Measurements from ENCODE around the gene AP3S1.
"Not testable (repeated sequence)": the region's sequence is repeated elsewhere in the genome, so short reads cannot be mapped to it uniquely, and the experiment has no call there.

Gene AP3S1

GRCh38 chr5:115818821-115819220 is 22.9 kb upstream of the AP3S1 start:
- no peak overlapping the region for H3K4me3 ChIP-seq
- no peak overlapping the region for H3K27ac ChIP-seq

DNA sequence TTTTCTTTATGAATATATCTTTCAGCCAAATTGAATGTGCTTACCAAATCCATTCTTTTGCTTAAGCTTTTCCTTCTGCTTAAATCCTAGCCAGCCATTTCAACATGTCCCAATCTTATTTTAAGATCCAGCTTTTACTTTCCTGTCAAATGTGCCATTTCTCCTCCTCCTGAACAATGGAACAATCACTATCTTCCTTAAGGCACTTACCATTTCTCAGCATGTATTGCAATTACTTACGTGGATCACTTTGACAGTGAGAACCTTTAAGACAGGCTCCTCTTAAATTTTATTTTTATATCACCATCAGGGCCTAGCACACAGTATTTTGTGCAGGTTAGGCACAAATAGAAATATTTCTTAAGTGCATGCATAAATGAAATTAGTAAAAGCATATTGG is 20.9 kb upstream of the AP3S1 start:
- Histone ChIP-seq H3K4me3 (no peak overlapping the region), H3K27ac (no peak overlapping the region)

GRCh38 chr5:115824983-115825382 is 16.8 kb upstream of the AP3S1 start:
- H3K4me3 ChIP-seq, H3K27ac ChIP-seq: not testable (repeated sequence)

GRCh38 chr5:115825948-115826347 is 15.8 kb upstream of the AP3S1 start:
- no peak overlapping the region for H3K4me3 ChIP-seq
- H3K27ac ChIP-seq = no peak overlapping the region

DNA sequence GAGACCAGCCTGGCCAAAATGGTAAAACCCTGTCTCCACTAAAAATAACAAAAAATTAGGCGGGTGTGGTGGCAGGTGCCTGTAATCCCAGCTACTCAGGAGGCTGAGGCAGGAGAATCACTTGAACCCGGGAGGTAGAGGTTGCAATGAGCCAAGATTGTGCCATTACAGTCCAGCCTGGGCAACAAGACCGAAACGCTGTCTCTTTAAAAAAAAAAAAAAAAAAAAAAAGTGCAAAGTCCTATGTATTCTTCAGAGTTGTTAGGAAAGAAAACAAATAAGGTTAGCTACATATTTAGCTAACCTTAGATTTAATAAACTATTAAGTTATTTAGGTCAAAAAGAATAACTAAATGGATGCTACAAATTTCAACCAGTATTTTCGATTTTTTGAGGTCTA is 11.8 kb upstream of the AP3S1 start:
- H3K4me3 ChIP-seq = no peak overlapping the region
- H3K27ac ChIP-seq = no peak overlapping the region

- H3K4me3 ChIP-seq = no peak overlapping the region
- H3K27ac ChIP-seq = no peak overlapping the region
These were observed 10.5 kb upstream of the AP3S1 start for GRCh38 chr5:115831163-115831768.

DNA sequence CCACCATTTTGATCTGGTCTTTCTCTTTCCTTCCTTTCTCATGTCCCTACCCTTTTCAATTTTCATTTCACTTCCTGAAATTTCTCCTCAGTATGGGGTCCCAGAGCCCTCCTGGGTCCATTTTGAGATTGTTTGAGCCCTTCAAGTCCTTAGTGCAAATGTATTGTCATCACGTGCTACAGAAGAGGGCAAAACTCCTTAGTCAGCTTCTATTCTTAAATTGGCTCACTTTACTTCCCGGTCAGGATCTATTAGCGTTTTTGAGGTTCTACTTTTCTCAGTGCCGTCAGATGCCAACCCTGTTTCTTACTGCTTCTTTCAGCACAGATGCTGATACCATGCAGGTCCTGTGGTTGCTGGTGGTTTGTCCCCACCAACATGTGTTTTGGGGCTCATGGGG is 6.3 kb upstream of the AP3S1 start:
- no peak overlapping the region for H3K4me3 ChIP-seq
- H3K27ac ChIP-seq = no peak overlapping the region

DNA sequence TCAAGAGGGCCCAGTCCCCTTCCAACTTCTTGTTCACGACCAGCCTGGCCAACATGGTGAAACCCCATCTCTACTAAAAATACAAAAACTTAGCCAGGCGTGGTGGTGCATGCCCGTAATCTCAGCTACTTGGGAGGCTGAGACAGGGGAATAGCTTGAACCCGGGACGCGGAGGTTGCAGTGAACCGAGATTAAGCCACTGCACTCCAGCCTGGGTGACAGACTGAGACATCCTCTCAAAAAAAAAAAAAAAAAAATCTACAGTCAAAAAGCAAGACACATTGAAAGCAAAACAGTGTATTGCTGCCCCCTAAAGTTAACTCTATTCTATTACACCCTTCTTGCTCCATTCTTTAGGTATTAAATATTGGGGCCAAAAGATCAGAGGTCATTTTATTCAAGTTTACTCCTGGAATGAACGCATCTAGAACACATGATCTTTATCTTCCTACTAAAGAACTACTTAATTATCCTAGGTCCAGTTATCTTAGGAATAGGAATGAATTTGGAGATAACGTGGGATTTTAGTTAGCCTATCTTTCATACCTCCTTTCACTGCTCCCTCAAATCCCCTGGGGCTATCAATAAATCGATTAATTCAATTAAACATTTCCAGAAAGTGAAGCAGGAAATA is 2.7 kb upstream of the AP3S1 start:
- Histone ChIP-seq H3K27ac (no peak overlapping the region), H3K4me3 (peak overlapping the region in 1 of 7 experiments; percentile 4)

GRCh38 chr5:115840873-115841272 is 862 bp upstream of the AP3S1 start:
- peak overlapping the region; percentile 43 to 97 (median 93) for H3K27ac ChIP-seq
- peak overlapping the region; percentile 79 to 99 (median 86) for H3K4me3 ChIP-seq

DNA sequence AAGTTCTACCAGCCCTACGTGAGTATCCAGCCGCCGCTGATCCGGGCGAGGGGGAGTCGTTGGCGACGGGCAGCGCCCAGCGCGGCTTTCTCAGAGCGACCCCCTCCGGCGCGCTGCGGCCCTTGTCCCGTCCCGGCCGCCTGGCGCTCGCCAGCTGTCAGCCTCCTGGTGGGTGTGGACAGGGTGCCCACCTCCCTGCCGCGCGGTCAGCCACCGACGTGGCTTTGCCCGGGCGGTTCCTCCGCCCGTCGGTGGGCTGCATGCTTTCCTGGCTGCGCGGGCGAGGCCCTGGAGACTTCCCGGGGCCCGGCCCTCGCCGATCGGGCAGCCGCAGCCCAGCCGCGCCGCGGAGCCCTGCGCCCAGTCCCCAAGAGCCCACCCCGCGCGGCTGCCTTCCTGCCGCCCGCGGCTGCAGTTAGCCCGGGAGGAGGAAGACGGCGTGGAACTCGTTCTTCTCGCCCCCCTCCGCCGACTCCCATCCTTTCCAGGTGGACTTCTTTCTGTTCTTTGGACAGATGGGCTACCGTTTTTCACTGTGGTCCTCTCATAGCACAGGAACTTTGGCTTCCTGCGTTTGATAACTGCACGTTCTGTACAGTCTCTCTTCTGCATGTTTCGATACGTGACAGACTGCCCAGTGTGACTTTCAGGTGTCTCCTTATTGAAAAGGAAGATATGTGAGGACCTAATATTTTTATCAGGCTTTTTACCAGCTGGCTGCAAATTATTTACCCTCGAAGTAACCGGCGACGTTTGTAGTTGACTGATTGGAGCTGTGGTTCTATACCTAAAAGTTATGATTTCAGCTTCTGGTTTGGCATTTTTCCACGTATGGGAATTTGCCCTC is 577 bp downstream of the AP3S1 start:
- H3K4me3 ChIP-seq = peak overlapping the region; percentile 79 to 99 (median 86)
- H3K27ac ChIP-seq = peak overlapping the region; percentile 58 to 97 (median 93)

DNA sequence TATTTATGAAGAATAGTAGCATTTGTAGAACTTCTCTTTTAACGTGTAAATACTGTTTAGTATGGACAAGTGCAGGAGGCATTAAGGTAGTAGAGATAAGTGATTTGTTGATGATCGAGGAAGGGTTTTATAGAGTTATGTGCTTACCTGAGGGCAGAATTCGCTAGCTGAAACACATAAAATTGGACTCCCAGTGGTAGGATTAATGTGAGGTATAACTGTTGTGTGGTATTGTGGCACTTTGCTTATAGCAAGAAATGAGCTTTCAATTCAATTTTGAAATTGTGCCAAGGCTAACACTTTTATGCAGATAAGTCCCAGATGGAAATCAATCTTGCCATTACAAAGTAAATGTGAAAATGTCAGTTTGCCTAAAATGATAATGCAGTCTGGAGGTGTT is 1.2 kb downstream of the AP3S1 start:
- peak overlapping the region; percentile 79 to 99 (median 86) for H3K4me3 ChIP-seq
- peak overlapping the region in 7 of 21 experiments; percentile 85 to 95 (median 92) for H3K27ac ChIP-seq

GRCh38 chr5:115843444-115844130 is 1.9 kb downstream of the AP3S1 start:
- Histone ChIP-seq H3K27ac (no peak overlapping the region), H3K4me3 (peak overlapping the region in 2 of 7 experiments; percentile 79 to 98)

DNA sequence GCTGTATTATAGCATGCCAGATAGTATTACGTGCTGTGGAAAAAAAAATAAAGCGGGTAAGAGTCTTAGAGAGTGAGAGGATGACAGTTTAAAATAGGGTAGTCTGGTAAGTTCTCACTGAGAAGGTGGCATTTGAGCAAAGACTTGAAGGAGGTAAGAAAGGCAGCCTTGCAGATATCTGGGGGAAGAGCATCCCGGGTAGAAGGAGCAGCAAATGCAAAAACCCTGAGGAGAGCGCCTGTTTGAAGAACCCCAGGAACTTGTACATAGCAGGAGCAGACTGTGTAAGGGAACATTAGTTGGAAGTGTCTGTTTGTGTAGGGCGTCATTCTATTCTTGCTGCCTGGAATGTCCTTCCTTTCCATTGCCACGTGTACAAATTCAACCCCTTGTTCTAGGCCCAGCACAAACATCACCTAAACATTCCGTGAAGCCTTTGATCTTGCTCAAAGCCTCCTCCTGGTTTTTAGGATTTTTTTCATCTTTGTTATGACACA is 2.6 kb downstream of the AP3S1 start:
- Histone ChIP-seq H3K27ac (peak overlapping the region in 1 of 21 experiments; percentile 29), H3K4me3 (no peak overlapping the region)

GRCh38 chr5:115847290-115847689 is 5.6 kb downstream of the AP3S1 start:
- Histone ChIP-seq H3K27ac (no peak overlapping the region), H3K4me3 (no peak overlapping the region)

- H3K27ac ChIP-seq = no peak overlapping the region
- H3K4me3 ChIP-seq = no peak overlapping the region
These were observed 7.6 kb downstream of the AP3S1 start for GRCh38 chr5:115849258-115849798.

DNA sequence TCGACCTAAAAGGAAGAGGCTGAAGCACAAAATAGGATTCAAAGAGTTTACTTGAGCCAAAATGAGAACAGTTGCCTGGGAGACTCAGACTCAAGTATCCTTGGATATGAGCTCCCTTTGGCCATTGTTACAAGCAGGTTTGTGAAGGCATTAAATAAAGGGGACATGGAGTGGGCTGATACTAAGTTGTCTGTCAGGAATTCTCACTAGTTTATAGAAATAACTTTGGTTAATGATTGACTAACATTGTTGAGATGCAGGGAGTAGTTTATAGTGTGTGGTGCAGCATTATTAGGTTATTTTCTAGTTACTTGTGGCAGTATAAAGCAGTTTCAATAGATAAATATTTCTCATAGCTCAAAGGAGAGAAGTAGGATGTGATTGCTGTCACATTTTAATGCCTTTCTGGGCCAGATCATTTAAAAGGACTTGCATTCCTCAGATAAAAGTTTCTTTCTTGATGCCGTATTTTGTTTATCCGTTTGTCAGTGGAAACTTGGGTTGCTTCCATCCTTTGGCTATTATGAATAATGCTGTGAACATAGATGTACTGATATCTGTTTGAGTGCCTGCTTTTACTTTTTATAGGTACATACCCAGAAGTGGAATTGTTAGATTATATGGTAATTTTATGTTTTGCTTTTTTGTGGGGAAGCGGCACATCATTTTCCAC is 9.1 kb downstream of the AP3S1 start:
- H3K4me3 ChIP-seq = no peak overlapping the region
- no peak overlapping the region for H3K27ac ChIP-seq

GRCh38 chr5:115854139-115854538 is 12.4 kb downstream of the AP3S1 start:
- Histone ChIP-seq H3K4me3 (no peak overlapping the region), H3K27ac (no peak overlapping the region)

DNA sequence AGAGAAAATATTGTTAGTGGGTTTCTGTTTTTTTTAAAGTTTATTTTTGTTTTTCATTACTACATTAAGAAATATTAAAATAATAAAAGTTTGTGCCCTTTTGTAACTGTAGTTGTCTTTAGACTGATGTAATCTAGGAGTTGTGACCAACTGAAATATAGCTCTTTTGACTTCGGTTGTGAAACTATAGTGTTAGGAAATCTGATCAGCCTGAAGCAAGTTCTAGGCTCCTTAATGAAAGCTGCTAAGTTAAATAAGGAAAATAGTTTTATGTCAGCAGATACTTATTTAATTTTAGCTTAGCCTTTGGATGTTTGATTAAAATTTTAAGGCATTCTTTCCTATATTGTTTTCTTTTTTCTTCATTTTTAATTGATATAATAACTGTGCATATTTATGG is 14.2 kb downstream of the AP3S1 start:
- Histone ChIP-seq H3K4me3 (no peak overlapping the region), H3K27ac (no peak overlapping the region)

- Histone ChIP-seq H3K4me3 (no peak overlapping the region), H3K27ac (no peak overlapping the region)
These were observed 15.3 kb downstream of the AP3S1 start for GRCh38 chr5:115857057-115857479.
